GM12872 (cell line): ENCODE measurements around the gene POFUT2.

ENCODE experiments used
- CTCF ChIP-seq: IDR thresholded peaks from 3 replicates; pipeline ENCODE4 v1.5.1; 2011; ENCODE audit warnings: low read depth, mild to moderate bottlenecking, low read length, moderate library complexity; ENCODE audit not compliant: insufficient read depth

POFUT2 gene

DNA sequence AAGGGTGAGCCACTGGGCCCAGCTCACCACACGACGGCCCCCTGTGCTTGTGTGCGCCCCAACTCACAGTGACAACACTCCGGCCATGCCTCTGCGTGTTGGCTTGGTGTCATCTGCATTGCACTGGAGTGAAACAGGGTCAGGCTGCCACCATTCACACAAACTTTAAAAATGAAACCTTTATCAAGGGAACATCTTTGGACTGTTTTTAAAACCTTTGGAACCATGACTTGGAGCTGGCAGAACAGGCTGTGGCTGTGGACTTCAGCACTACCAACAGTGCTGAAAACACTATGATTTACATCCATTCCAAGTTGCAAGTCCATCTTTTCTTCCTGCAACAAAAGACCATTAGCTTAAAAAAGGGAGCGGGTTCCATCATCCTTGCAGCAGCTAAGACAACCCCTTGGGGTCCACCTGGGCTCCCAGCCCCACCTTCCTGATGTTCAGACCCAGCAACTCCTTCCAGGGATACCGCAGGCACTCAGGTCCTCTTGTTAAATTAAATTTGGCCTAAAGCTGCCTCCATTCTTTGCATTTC, 25.6 kb downstream of the POFUT2 start:
- no peak for TF ChIP-seq CTCF

DNA sequence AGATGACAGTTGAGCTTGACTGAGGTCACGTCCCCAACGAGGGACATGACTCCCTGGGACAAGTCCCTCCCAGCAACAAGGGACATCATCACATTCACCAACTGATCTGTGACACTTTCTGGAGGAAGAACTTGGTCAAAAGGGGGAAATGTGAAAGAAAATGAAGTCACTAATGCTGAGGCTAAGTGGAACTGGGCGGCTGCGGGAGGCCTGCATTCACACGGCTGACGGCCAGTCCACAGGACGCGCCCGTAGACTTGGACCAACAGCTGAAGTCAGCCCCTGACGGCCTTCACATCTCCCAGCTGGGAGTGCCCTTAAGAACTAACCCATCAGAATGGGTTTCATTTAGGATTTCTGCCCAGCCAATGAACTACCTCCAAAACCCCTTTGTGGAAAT, 26.6 kb downstream of the POFUT2 start:
- TF ChIP-seq CTCF, result no peak

DNA sequence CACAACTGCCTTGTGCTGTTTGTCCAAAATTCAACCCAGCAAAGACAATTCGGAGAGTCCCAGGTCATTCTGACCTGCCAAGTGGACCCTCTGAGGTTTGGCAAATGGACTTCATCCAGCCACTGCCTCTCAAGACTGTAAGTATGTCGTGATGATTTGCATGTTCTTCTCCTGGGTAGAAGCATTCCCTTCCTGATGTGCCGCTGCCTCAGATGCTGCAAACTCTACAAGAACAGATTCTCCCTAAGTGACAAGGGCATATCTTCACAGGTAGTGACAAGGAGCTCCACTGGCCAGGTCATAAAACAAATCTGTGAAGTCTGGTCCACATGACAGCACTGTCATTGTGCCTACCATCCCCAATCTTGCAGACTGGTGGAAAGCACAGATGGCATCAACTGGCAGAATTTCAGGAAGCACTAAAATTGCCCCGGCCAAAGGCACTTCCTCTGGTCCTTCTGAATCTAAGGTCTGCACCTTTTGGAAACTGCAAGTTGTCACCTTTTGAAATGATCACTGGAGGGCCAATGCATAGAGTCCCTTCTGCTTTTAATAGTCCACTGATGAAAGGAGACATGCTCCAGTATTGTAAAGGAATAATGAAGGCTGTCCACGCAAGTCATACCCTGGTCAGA, 27.4 kb downstream of the POFUT2 start:
- TF ChIP-seq CTCF, result no peak

GRCh38 chr21:45259206-45259840, 28.4 kb downstream of the POFUT2 start:
- TF ChIP-seq CTCF, result no peak

DNA sequence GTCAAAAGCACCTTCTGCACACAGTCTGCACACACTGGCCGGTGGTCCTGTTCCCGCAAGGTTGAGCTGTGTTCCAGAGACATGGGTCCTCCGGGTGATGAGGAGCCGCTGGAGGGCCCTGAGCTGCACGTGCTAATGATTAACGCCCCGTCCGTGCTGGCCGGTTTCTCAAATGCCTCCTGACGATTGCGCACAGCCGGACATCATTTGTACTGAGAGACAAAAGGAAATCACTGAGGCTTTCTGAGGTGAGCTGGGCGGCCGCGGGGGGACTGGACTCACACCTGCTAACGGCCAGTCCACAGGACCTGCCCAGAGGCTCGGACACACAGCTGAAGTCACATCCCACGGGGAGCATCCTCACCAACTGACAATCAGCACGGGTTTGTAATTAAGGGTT, 29.2 kb downstream of the POFUT2 start:
- no peak for TF ChIP-seq CTCF

- no peak for TF ChIP-seq CTCF
Measured at GRCh38 chr21:45257673-45258341, 29.9 kb downstream of the POFUT2 start.

- no peak for TF ChIP-seq CTCF
Measured at GRCh38 chr21:45256912-45257672, 30.6 kb downstream of the POFUT2 start.
